Thyroid gland (tissue), 4 donors: ENCODE measurements around the gene COG3. TPM values are rescaled to one million over a fixed set of nuclear protein-coding genes. Genes with fewer than 3 reads are reported as not detected.

Source experiments
- DNase-seq, 2 donors: peaks; one replicate each; pipeline ENCODE4 v3.0.0-alpha.2; 2019
- H3K27ac ChIP-seq, 3 donors: fragments of 200-600 bp; sonication (generic); 1 replicate in 2 of 3; 2 replicates in 1 of 3; pipeline ENCODE4 v1.5.1; 2016 to 2019; ENCODE audit warnings: mild to moderate bottlenecking in 1 of 3, moderate library complexity in 1 of 3
- H3K27me3 ChIP-seq: fragments of 200-600 bp; sonication (generic); one replicate; pipeline ENCODE4 v1.5.1; 2019
- H3K36me3 ChIP-seq, 2 donors: fragments of 200-600 bp; sonication (generic); one replicate each; pipeline ENCODE4 v1.5.1; 2016 to 2019
- H3K4me1 ChIP-seq, 2 donors: fragments of 200-600 bp; sonication (generic); one replicate each; pipeline ENCODE4 v1.5.1; 2017 to 2019
- H3K4me3 ChIP-seq, 3 donors: fragments of 200-600 bp; sonication (generic); replicated peaks in 1 of 3; 1 replicate in 2 of 3; 2 replicates in 1 of 3; pipeline ENCODE4 v1.5.1; 2016; ENCODE audit warnings: mild to moderate bottlenecking in 1 of 3
- H3K9me3 ChIP-seq: fragments of 200-600 bp; sonication (generic); one replicate; pipeline ENCODE4 v1.5.1; 2017
- CTCF ChIP-seq, 6 experiments: fragments of 200-600 bp in 3 of 6; fragments of 450-650 bp in 3 of 6; sonication (generic) in 3 of 6; IDR thresholded peaks; one replicate each; pipeline ENCODE4 v1.5.1; 2016 to 2019; ENCODE audit warnings: antibody characterized with exemption in 6 of 6, mild to moderate bottlenecking in 2 of 6, inconsistent platforms in 1 of 6, moderate library complexity in 1 of 6
- POLR2A ChIP-seq, 2 donors: fragments of 450-650 bp; IDR thresholded peaks; one replicate each; pipeline ENCODE4 v1.6.1; 2017; ENCODE audit warnings: antibody characterized with exemption in 2 of 2, mild to moderate bottlenecking in 2 of 2, moderate library complexity in 1 of 2
- WGBS, 2 donors: methylation state at CpG; one replicate each; pipeline ENCODE4 v1.1.5; 2017; 5-methylcytosine and 5-hydroxymethylcytosine counted together
- intact Hi-C: fragments of 100-400 bp; cut with DNase I; formaldehyde crosslinking; loops from one replicate; pipeline ENCODE4 v1.15.1; 2023
- total RNA-seq, 4 donors: library from RNA; depleted of rRNA; stranded (reverse); fragments of >200 nt; gene quantifications; one replicate each; pipeline ENCODE4 v1.2.3, GENCODE V29; 2016

Gene COG3
- total RNA-seq, 4 donors from 2014 or later: 35.9 to 56.0 (median 45.0) TPM

DNA sequence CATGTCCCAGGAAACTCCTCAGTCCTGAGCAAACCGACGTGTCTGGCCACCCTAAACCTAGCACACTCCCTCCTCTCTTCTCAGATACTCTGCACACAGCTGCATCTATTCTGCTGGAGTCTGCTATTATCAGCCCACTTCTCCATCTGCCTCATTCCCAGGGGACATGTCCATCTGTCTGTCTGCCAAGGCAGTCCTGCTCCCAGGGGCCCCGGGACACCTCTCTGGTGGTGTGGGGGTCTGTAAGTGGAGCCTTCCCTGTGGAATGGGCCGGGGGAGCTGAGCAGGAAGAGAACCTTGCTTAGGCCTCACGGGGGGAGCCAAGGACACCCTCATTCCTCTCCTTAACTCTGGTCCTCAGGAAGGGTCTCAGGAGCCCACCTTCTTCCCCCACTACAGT is 78.1 kb downstream of the COG3 start:
- WGBS, 2 donors: 83 to 90% methylated on average over 5 of the region's 5 CpGs
- no peak overlapping the region for H3K27ac ChIP-seq
- H3K9me3 ChIP-seq: no peaks in the 10 kb centered on the region
- intact Hi-C loops: no loop called here
- H3K36me3 ChIP-seq: no peaks in the 10 kb centered on the region
- DNase-seq: no peak
- H3K27me3 ChIP-seq: no peaks in the 10 kb centered on the region
- TF ChIP-seq CTCF (IDR thresholded peaks at IDR 0.05) (no peak), POLR2A (IDR thresholded peaks at IDR 0.05) (no peak)
- no peaks in the 10 kb centered on the region for H3K4me1 ChIP-seq
- H3K4me3 ChIP-seq: no peak overlapping the region

DNA sequence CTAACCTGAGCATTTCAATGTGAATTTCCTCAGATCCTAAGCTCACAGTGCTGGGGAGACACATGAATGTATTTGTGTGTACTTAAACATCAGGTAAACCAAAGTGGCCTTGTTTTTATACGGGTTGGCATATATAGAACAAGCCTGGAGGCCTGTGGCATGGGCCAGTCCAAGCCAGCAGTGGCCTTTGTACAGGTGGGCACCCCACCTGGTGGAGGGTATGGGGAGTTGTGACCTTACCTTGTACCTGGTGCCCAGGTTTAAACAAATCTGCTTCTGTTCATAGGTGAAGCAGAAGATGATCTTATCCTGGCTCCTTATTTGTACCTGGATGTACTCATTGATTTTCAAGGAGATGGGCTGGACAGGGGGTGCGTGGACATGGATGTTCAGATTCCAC is 79.8 kb downstream of the COG3 start:
- TF ChIP-seq CTCF (IDR thresholded peaks at IDR 0.05): no peak
- TF ChIP-seq POLR2A (IDR thresholded peaks at IDR 0.05): no peak
- Histone ChIP-seq H3K9me3 (no peaks in the 10 kb centered on the region), H3K4me1 (no peaks in the 10 kb centered on the region), H3K27me3 (no peaks in the 10 kb centered on the region), H3K36me3 (no peaks in the 10 kb centered on the region), H3K4me3 (no peak overlapping the region), H3K27ac (no peak overlapping the region)
- WGBS, 2 donors: 82 to 88% methylated on average over 2 of the region's 2 CpGs
- DNase-seq: no peak
- intact Hi-C loops: no loop called here

DNA sequence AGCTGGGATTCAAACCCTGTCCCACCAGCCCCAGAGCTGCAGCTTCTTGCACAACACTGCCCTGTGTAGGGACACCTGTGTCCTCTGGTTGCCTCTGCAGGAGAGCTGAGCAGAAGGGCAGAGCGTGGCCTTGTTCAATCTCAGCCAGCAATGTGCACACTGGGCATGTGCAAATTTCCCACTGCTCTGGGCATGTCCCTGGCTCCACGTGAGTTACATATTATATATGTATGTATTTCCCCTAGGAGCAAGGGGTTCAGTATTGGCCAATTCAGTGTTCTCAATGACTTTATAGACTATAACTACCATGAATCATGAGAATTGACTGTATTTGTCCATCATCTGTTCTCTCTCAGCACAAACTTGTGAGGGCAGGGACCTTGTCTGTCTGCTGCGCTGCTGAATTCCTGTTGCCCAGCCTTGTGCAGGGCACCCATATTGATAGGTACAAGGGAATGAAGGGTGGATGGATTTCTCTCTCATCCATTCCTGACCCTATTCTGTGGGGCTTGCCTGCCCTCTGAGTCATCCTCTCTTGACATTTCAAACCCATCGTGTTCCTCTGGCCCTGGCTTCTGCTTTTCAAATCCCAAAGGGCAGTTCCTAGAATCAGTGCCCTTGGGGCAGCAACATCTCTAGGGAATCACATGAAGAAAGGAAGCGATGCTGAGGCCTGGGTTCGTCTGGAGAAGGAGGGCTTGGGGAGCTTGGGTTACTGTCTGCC is 81.1 kb downstream of the COG3 start:
- no peaks in the 10 kb centered on the region for H3K36me3 ChIP-seq
- DNase-seq: no peak
- TF ChIP-seq CTCF (IDR thresholded peaks at IDR 0.05) (no peak), POLR2A (IDR thresholded peaks at IDR 0.05) (no peak)
- H3K4me1 ChIP-seq: no peaks in the 10 kb centered on the region
- intact Hi-C loops: no loop called here
- 78 to 82% methylated on average over 6 of the region's 6 CpGs for WGBS, 2 donors
- no peaks in the 10 kb centered on the region for H3K9me3 ChIP-seq
- no peak overlapping the region for H3K4me3 ChIP-seq
- H3K27ac ChIP-seq: no peak overlapping the region
- H3K27me3 ChIP-seq: no peaks in the 10 kb centered on the region

DNA sequence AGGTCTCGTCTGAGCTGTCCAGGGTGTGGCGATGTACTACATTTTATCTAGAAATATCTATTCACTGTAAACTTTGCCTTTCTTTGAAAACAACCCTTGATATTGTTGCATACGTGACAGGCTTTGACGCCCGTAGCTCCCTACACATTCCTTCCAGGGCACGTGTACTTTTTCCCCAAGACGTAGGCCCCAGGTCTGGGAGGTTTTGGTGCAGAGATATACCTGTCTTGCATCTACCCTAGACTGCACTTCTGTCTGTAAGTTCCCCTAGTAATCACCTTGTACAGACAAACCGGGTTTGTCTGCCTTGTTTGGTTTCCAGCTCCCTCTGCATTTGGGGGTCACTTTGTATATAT is 81.6 kb downstream of the COG3 start:
- Histone ChIP-seq H3K27ac (no peak overlapping the region), H3K9me3 (no peaks in the 10 kb centered on the region), H3K4me1 (no peaks in the 10 kb centered on the region), H3K36me3 (no peaks in the 10 kb centered on the region), H3K4me3 (no peak overlapping the region), H3K27me3 (no peaks in the 10 kb centered on the region)
- DNase-seq: no peak
- 86% methylated on average over 8 of the region's 8 CpGs for WGBS, 2 donors
- TF ChIP-seq CTCF (IDR thresholded peaks at IDR 0.05) (no peak), POLR2A (IDR thresholded peaks at IDR 0.05) (no peak)
- intact Hi-C loops: no loop called here

DNA sequence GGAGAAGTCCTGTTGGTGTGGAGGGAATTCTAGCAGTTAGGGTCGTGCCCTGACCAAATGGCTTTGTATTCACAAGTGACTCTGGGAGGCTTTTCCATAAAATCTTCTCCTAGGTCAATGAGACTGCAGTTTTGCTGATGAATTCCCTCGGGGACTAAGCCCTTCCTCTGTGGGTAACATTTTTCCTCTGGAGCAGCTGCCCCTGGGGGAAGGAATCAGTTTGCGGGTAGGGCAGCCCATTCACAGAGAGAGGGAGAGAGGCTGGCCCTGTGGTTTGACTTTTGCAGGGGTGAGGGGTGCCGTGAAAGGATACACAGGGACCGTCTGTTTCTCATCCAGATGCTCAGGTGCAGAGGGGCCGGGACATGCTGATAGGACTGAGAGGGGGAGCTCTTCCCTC is 83.5 kb downstream of the COG3 start:
- intact Hi-C loops: no loop called here

More for the DNA sequence above, 83.5 kb downstream of the COG3 start:
- no peaks in the 10 kb centered on the region for H3K27me3 ChIP-seq
- DNase-seq: no peak
- no peak overlapping the region for H3K4me3 ChIP-seq
- no peaks in the 10 kb centered on the region for H3K36me3 ChIP-seq
- H3K9me3 ChIP-seq: no peaks in the 10 kb centered on the region
- TF ChIP-seq CTCF (IDR thresholded peaks at IDR 0.05) (no peak), POLR2A (IDR thresholded peaks at IDR 0.05) (no peak)
- WGBS, 2 donors: 60 to 70% methylated on average over 6 of the region's 6 CpGs
- no peaks in the 10 kb centered on the region for H3K4me1 ChIP-seq
- no peak overlapping the region for H3K27ac ChIP-seq
